Kidney (tissue), 14 donors: ENCODE measurements around the gene EPS8. TPM values are rescaled to one million over a fixed set of nuclear protein-coding genes. Genes with fewer than 3 reads are reported as not detected.

Experiments
- DNase-seq, 5 donors: peaks; one replicate each; pipeline ENCODE4 v3.0.0-alpha.2; 2013 to 2020
- FAIRE-seq: peaks from 2 replicates; lab custom pipeline; 2012; peaks lifted over from hg19 to GRCh38; lab: Jason Lieb, UNC
- H3K27ac ChIP-seq, 2 donors: one replicate each; pipeline ENCODE4 v1.7.0; 2013; ENCODE audit warnings: low read depth in 2 of 2, low read length in 2 of 2, inconsistent platforms in 1 of 2
- H3K27me3 ChIP-seq: one replicate; pipeline ENCODE4 v1.7.1; 2013; ENCODE audit warnings: low read length, inconsistent platforms; ENCODE audit not compliant: control insufficient read depth, insufficient read depth
- H3K36me3 ChIP-seq, 3 donors: one replicate each; pipeline versions ENCODE4 v1.7.0 to v1.7.1; 2013; ENCODE audit warnings: low read length in 3 of 3, control low read depth in 1 of 3, inconsistent platforms in 1 of 3; ENCODE audit not compliant: insufficient read depth in 3 of 3, control insufficient read depth in 2 of 3
- H3K4me1 ChIP-seq, 3 donors: one replicate each; pipeline versions ENCODE4 v1.7.0 to v1.7.1; 2013; ENCODE audit warnings: low read length in 3 of 3, inconsistent platforms in 1 of 3, low read depth in 1 of 3; ENCODE audit not compliant: control insufficient read depth in 2 of 3, insufficient read depth in 2 of 3
- H3K4me3 ChIP-seq, 3 donors: one replicate each; pipeline versions ENCODE4 v1.7.0 to v1.8.1; 2013; ENCODE audit warnings: low read length in 3 of 3, control low read depth in 1 of 3, inconsistent platforms in 1 of 3
- H3K9ac ChIP-seq, 3 donors: one replicate each; pipeline versions ENCODE4 v1.7.0 to v1.7.1; 2013; ENCODE audit warnings: low read length in 3 of 3, control low read depth in 1 of 3, inconsistent platforms in 1 of 3
- H3K9me3 ChIP-seq, 3 donors: one replicate each; pipeline versions ENCODE4 v1.7.0 to v1.7.1; 2013; ENCODE audit warnings: low read length in 3 of 3, control low read depth in 1 of 3, inconsistent platforms in 1 of 3; ENCODE audit not compliant: control insufficient read depth in 2 of 3, insufficient read depth in 1 of 3
- CTCF ChIP-seq: IDR thresholded peaks from 3 replicates; pipeline ENCODE4 v1.5.1; 2012; ENCODE audit warnings: mild to moderate bottlenecking, moderate library complexity, borderline replicate concordance; ENCODE audit not compliant: insufficient read depth; ENCODE audit errors: extremely low read depth
- intact Hi-C: fragments of 100-400 bp; cut with DNase I; formaldehyde crosslinking; loops from one replicate; pipeline ENCODE4 v1.11.1; 2022
- polyA plus RNA-seq: library from polyadenylated mRNA; stranded (reverse); fragments of 350-450 nt; fragmentation: Illumina TruSeq; extraction: RNeasy Lipid Tissue Mini Kit (QIAGEN cat#74804); gene quantifications from one replicate; pipeline ENCODE4 v1.2.3, GENCODE V29; 2014; ENCODE audit warnings: low read depth, low replicate concordance; ENCODE audit not compliant: insufficient read depth
- total RNA-seq: library from RNA; stranded (reverse); fragmentation: NEBNext Ultra II Directional; extraction: Animal tissue kit (Norgen Biotek cat#: 25700); gene quantifications from one replicate; pipeline ENCODE4 v1.2.1, GENCODE V29; 2021
- donor health status: control.
- donor health status: control.
- donor health status: control.
- donor health status: control.
- donor health status: control.
- donor health status: DM: yes; HTN: yes; CAD: no.
- donor health status: Normal renal cell carcinoma (clear cell type).

The EPS8 gene
- total and polyA plus RNA-seq, 2 donors from 2014 or later, result 33.9 to 80.3 TPM

- H3K36me3 ChIP-seq, result no peaks in the 10 kb centered on the region
- FAIRE-seq, result no peak
- no peak overlapping the region for H3K27ac ChIP-seq
- no peaks in the 10 kb centered on the region for H3K27me3 ChIP-seq
- peaks cover 0 to 9% (median 8%) of the 10 kb centered on the region in 3 donors for H3K4me1 ChIP-seq
- intact Hi-C loops, result no loop called here
- H3K9ac ChIP-seq, result no peak overlapping the region
- no peak overlapping the region for H3K4me3 ChIP-seq
- TF ChIP-seq CTCF, result no peak
- DNase-seq, result no peak
- no peaks in the 10 kb centered on the region for H3K9me3 ChIP-seq
Measured at GRCh38 chr12:15693228-15693911, 95.8 kb downstream of the EPS8 start.

GRCh38 chr12:15691388-15691787 is 97.8 kb downstream of the EPS8 start:
- intact Hi-C loops, result no loop called here
- Histone ChIP-seq H3K9ac (no peak overlapping the region), H3K4me3 (no peak overlapping the region), H3K36me3 (no peaks in the 10 kb centered on the region), H3K27ac (no peak overlapping the region), H3K4me1 (peaks cover 2 to 9% (median 3%) of the 10 kb centered on the region in 3 donors), H3K27me3 (no peaks in the 10 kb centered on the region), H3K9me3 (no peaks in the 10 kb centered on the region)
- TF ChIP-seq CTCF, result no peak
- DNase-seq (no peak), FAIRE-seq (no peak)

- Histone ChIP-seq H3K36me3 (no peaks in the 10 kb centered on the region), H3K4me1 (peaks cover 2 to 9% (median 3%) of the 10 kb centered on the region in 3 donors), H3K27ac (no peak overlapping the region), H3K9ac (no peak overlapping the region), H3K9me3 (no peaks in the 10 kb centered on the region), H3K27me3 (no peaks in the 10 kb centered on the region), H3K4me3 (no peak overlapping the region)
- TF ChIP-seq CTCF, result no peak
- intact Hi-C loops, result no loop called here
- FAIRE-seq (no peak), DNase-seq (no peak)
Measured at GRCh38 chr12:15690320-15690719, 98.9 kb downstream of the EPS8 start.
